ENCODE data around the gene GRAMD2A. TPM values are rescaled to one million over a fixed set of nuclear protein-coding genes. Genes with fewer than 3 reads are reported as not detected.

The GRAMD2A gene
- total RNA-seq, 3 donors from 2014 or later (not counting 1 experiment from before 2014, with no cell fraction given), result not detected

- H3K36me3 ChIP-seq (ENCODE audit: control insufficient read depth, insufficient read depth, low read length), result no peaks in the 10 kb centered on the region
- H3K4me1 Mint-ChIP-seq, result no peaks in the 10 kb centered on the region
- no peaks in the 10 kb centered on the region for H3K9me3 Mint-ChIP-seq
- no peaks in the 10 kb centered on the region for H3K36me3 Mint-ChIP-seq
- intact Hi-C loops (cut with micrococcal nuclease), result no loop called here
- H3K4me3 Mint-ChIP-seq, result no peak overlapping the region
- WGBS (ENCODE audit: insufficient coverage), result 90% methylated on average over 13 of the region's 15 CpGs
- H3K4me3 ChIP-seq (ENCODE audit: low read length), result no peak overlapping the region
- no peaks in the 10 kb centered on the region for H3K9me3 ChIP-seq (ENCODE audit: control insufficient read depth, insufficient read depth, low read length)
- H3K27ac Mint-ChIP-seq, result no peak overlapping the region
- ATAC-seq (no peak), DNase-seq (no peak)
- no peaks in the 10 kb centered on the region for H3K27me3 ChIP-seq (ENCODE audit: control insufficient read depth, insufficient read depth, low read length)
- H3K27ac ChIP-seq (ENCODE audit: low read length), result no peak overlapping the region
- peaks cover 0 to 5% of the 10 kb centered on the region in 2 donors for H3K27me3 Mint-ChIP-seq (ENCODE audit: low read depth in 2 of 2)
- no peak for TF ChIP-seq CTCF (IDR thresholded peaks at IDR 0.05)
- H3K4me1 ChIP-seq (ENCODE audit: control insufficient read depth, insufficient read depth, low read length), result no peaks in the 10 kb centered on the region
Measured at GRCh38 chr15:72175186-72176044, 22.2 kb downstream of the GRAMD2A start.

GRCh38 chr15:72174551-72175165 lies 22.9 kb downstream of the GRAMD2A start:
- Histone ChIP-seq H3K9me3 (ENCODE audit: control insufficient read depth, insufficient read depth, low read length) (no peaks in the 10 kb centered on the region), H3K4me1 (ENCODE audit: control insufficient read depth, insufficient read depth, low read length) (no peaks in the 10 kb centered on the region), H3K27me3 (ENCODE audit: control insufficient read depth, insufficient read depth, low read length) (no peaks in the 10 kb centered on the region), H3K27ac (ENCODE audit: low read length) (no peak overlapping the region), H3K4me3 (ENCODE audit: low read length) (no peak overlapping the region), H3K36me3 (ENCODE audit: control insufficient read depth, insufficient read depth, low read length) (no peaks in the 10 kb centered on the region)
- ATAC-seq (no peak), DNase-seq (no peak)
- peaks cover 0 to 5% of the 10 kb centered on the region in 2 donors for H3K27me3 Mint-ChIP-seq (ENCODE audit: low read depth in 2 of 2)
- H3K27ac Mint-ChIP-seq, result no peak overlapping the region
- H3K9me3 Mint-ChIP-seq, result no peaks in the 10 kb centered on the region
- no peaks in the 10 kb centered on the region for H3K4me1 Mint-ChIP-seq
- no peak overlapping the region for H3K4me3 Mint-ChIP-seq
- intact Hi-C loops (cut with micrococcal nuclease), result no loop called here
- TF ChIP-seq CTCF (IDR thresholded peaks at IDR 0.05), result no peak
- no peaks in the 10 kb centered on the region for H3K36me3 Mint-ChIP-seq
- 34% methylated on average over 5 of the region's 5 CpGs for WGBS (ENCODE audit: insufficient coverage)

- Histone ChIP-seq H3K4me1 (ENCODE audit: control insufficient read depth, insufficient read depth, low read length) (peaks cover 4% of the 10 kb centered on the region), H3K9me3 (ENCODE audit: control insufficient read depth, insufficient read depth, low read length) (no peaks in the 10 kb centered on the region), H3K27ac (ENCODE audit: low read length) (no peak overlapping the region), H3K36me3 (ENCODE audit: control insufficient read depth, insufficient read depth, low read length) (no peaks in the 10 kb centered on the region), H3K4me3 (ENCODE audit: low read length) (no peak overlapping the region), H3K27me3 (ENCODE audit: control insufficient read depth, insufficient read depth, low read length) (no peaks in the 10 kb centered on the region)
- H3K4me1 Mint-ChIP-seq, result peaks cover 0 to 4% of the 10 kb centered on the region in 2 donors
- ATAC-seq (no peak), DNase-seq (no peak)
- intact Hi-C loops (cut with micrococcal nuclease), result no loop called here
- 92% methylated on average over 10 of the region's 12 CpGs for WGBS (ENCODE audit: insufficient coverage)
- no peak for TF ChIP-seq CTCF (IDR thresholded peaks at IDR 0.05)
- H3K27me3 Mint-ChIP-seq (ENCODE audit: low read depth in 2 of 2), result peaks cover 0 to 5% of the 10 kb centered on the region in 2 donors
- no peaks in the 10 kb centered on the region for H3K9me3 Mint-ChIP-seq
- H3K36me3 Mint-ChIP-seq, result no peaks in the 10 kb centered on the region
- no peak overlapping the region for H3K4me3 Mint-ChIP-seq
- no peak overlapping the region for H3K27ac Mint-ChIP-seq
Measured at GRCh38 chr15:72173864-72174550, 23.6 kb downstream of the GRAMD2A start.
